A549 (cell line): ENCODE results near the gene PRSS36. TPM values are rescaled to one million over a fixed set of nuclear protein-coding genes. Genes with fewer than 3 reads are reported as not detected.

Experiments
- ATAC-seq, 2 experiments: fragments of 200-7000 bp in 1 of 2; fragments of >200 bp in 1 of 2; cut with Nextera tagmentation in 1 of 2; cut with Tn5 transposase in 1 of 2; 3 replicates each; pipeline versions ENCODE4 v1.8.0 to v1.9.1; 2018 to 2020; ENCODE audit warnings: mild to moderate bottlenecking in 1 of 2, moderate library complexity in 1 of 2
- CTCF ChIA-PET: fragments of 300-600 bp; sonication (Branson Sonifier 250); formaldehyde crosslinking; extraction: SDS; loops from one replicate; lab custom pipeline; 2021; ENCODE audit warnings: antibody characterized with exemption, inconsistent platforms; lab: Yijun Ruan, JAX
- POLR2A ChIA-PET: fragments of 350-600 bp; formaldehyde crosslinking; extraction: SDS; loops from one replicate; lab custom pipeline; 2021; ENCODE audit warnings: antibody characterized with exemption, inconsistent platforms; lab: Yijun Ruan, JAX
- DNase-seq, 2 experiments: peaks; one replicate each; pipeline versions ENCODE4 v3.0.0 to v3.0.0-alpha.2; 2011 to 2016; ENCODE audit warnings: low read depth in 1 of 2, low spot score in 1 of 2
- FAIRE-seq: peaks from 2 replicates; lab custom pipeline; 2011; peaks lifted over from hg19 to GRCh38; lab: Jason Lieb, UNC
- H3K27ac ChIP-seq, 2 experiments: fragments of >200 bp; sonication (Bioruptor Twin); formaldehyde crosslinking; 3 replicates each; pipeline ENCODE4 v1.5.1; 2016 to 2017
- H3K4me1 ChIP-seq: fragments of >200 bp; sonication (Bioruptor Twin); formaldehyde crosslinking; 3 replicates; pipeline ENCODE4 v1.6.1; 2016
- H3K4me2 ChIP-seq: fragments of >200 bp; sonication (Bioruptor Twin); formaldehyde crosslinking; 3 replicates; pipeline ENCODE4 v1.6.1; 2016
- H3K4me3 ChIP-seq: fragments of >200 bp; sonication (Bioruptor Twin); formaldehyde crosslinking; 3 replicates; pipeline ENCODE4 v1.5.1; 2016
- H3K9me3 ChIP-seq: fragments of >200 bp; sonication (Bioruptor Twin); formaldehyde crosslinking; 3 replicates; pipeline ENCODE4 v1.6.1; 2016
- EHMT2 ChIP-seq: fragments of 200-600 bp; sonication (generic); IDR thresholded peaks from 2 replicates; pipeline ENCODE4 v1.6.1; 2016; ENCODE audit warnings: antibody characterized with exemption, low read depth, mild to moderate bottlenecking, moderate library complexity
- ESRRA ChIP-seq: fragments of 150-350 bp; IDR thresholded peaks from 2 replicates; pipeline ENCODE4 v1.6.1; 2014; ENCODE audit warnings: mild to moderate bottlenecking, low read length, borderline replicate concordance
- FOSB ChIP-seq: fragments of 250-450 bp; sonication (Bioruptor Pico); IDR thresholded peaks from 2 replicates; pipeline ENCODE4 v1.5.0; 2020; ENCODE audit warnings: mild to moderate bottlenecking, moderate library complexity
- FOSL2 ChIP-seq, 2 experiments: fragments of 450-650 bp in 1 of 2; fragments of >200 bp in 1 of 2; sonication (Bioruptor Twin) in 1 of 2; formaldehyde crosslinking; IDR thresholded peaks; 2 replicates each; pipeline versions ENCODE4 v1.5.0 to v1.6.1; 2016 to 2020; ENCODE audit warnings: mild to moderate bottlenecking in 1 of 2, moderate library complexity in 1 of 2
- FOXS1 ChIP-seq: fragments of 250-450 bp; sonication (Bioruptor Pico); IDR thresholded peaks from 2 replicates; pipeline ENCODE4 v1.5.0; 2020; ENCODE audit warnings: mild to moderate bottlenecking, moderate library complexity
- JUN ChIP-seq, 2 experiments: fragments of >200 bp; sonication (Bioruptor Twin); formaldehyde crosslinking; IDR thresholded peaks; 2 replicates in 1 of 2; 3 replicates in 1 of 2; pipeline ENCODE4 v1.6.1; 2016 to 2017
- KDM5A ChIP-seq: fragments of 200-600 bp; sonication (generic); IDR thresholded peaks from 2 replicates; pipeline ENCODE4 v1.6.1; 2016; ENCODE audit warnings: antibody characterized with exemption, mild to moderate bottlenecking
- MAX ChIP-seq: IDR thresholded peaks from 2 replicates; pipeline ENCODE4 v1.6.1; 2012
- NR3C1 ChIP-seq: fragments of >200 bp; sonication (Bioruptor Twin); formaldehyde crosslinking; IDR thresholded peaks from 3 replicates; pipeline ENCODE4 v1.6.1; 2017
- PHF8 ChIP-seq: fragments of 200-600 bp; sonication (generic); IDR thresholded peaks from 2 replicates; pipeline ENCODE4 v1.6.1; 2016; ENCODE audit warnings: low read depth, mild to moderate bottlenecking, antibody characterized with exemption, moderate library complexity, borderline replicate concordance
- POLR2A ChIP-seq: IDR thresholded peaks from 2 replicates; pipeline ENCODE4 v1.6.1; 2012; ENCODE audit warnings: mild to moderate bottlenecking, low read length
- RAD21 ChIP-seq, 2 experiments: fragments of >200 bp in 1 of 2; sonication (Bioruptor Twin) in 1 of 2; formaldehyde crosslinking in 1 of 2; IDR thresholded peaks in 1 of 2; conservative IDR thresholded peaks in 1 of 2; 2 replicates in 1 of 2; 3 replicates in 1 of 2; pipeline ENCODE4 v1.6.1; 2012 to 2018; ENCODE audit warnings: inconsistent platforms in 1 of 2
- RCOR1 ChIP-seq: fragments of 150-350 bp; IDR thresholded peaks from 2 replicates; pipeline ENCODE4 v1.6.1; 2014; ENCODE audit warnings: antibody characterized with exemption, low read length, low read depth
- TFCP2L1 ChIP-seq: fragments of 250-450 bp; sonication (Bioruptor Pico); IDR thresholded peaks from 2 replicates; pipeline ENCODE4 v1.5.0; 2021; ENCODE audit warnings: mild to moderate bottlenecking
- ZC3H11A ChIP-seq: fragments of 450-650 bp; IDR thresholded peaks from 2 replicates; pipeline ENCODE4 v1.6.1; 2014; ENCODE audit warnings: antibody characterized with exemption, mild to moderate bottlenecking
- ZFP36 ChIP-seq: fragments of 450-650 bp; IDR thresholded peaks from 2 replicates; pipeline ENCODE4 v1.6.1; 2014; ENCODE audit warnings: borderline replicate concordance; ENCODE audit not compliant: partially characterized antibody
- ZNF302 ChIP-seq: fragments of 250-450 bp; sonication (Bioruptor Pico); IDR thresholded peaks from 2 replicates; pipeline ENCODE4 v1.9.0; 2021; ENCODE audit warnings: inconsistent platforms, mild to moderate bottlenecking, moderate library complexity
- WGBS: methylation state at CpG from one replicate; pipeline ENCODE4 v1.1.6; 2017; ENCODE audit errors: missing lambda C conversion rate; 5-methylcytosine and 5-hydroxymethylcytosine counted together
- polyA plus RNA-seq, 4 experiments: library from polyadenylated mRNA; depleted of rRNA in 3 of 4; stranded (reverse); fragments of >200 nt; fragmentation: RNase III in 1 of 4; extraction: RNeasy Plus Mini Kit Qiagen cat#74134 plus additional on column Dnase treatment in 1 of 4; gene quantifications; 2 replicates in 3 of 4; 3 replicates in 1 of 4; pipeline ENCODE4 v1.2.3, GENCODE V29; 2011 to 2017
- TF ChIP-seq, protein P1 (sequence below): fragments of >200 bp; sonication (Bioruptor Twin); formaldehyde crosslinking; IDR thresholded peaks from 3 replicates; pipeline ENCODE4 v1.6.1; 2016

PRSS36 gene
- polyA plus RNA-seq, 2 of the 4 experiments (the other 2 are of a cell fraction): 0.41 to 0.75 TPM

GRCh38 chr16:31117384-31118222 is 32.3 kb downstream of the PRSS36 start, which contains the start of gene KAT8:
Gene KAT8 (plus strand): TSS chr16:31117664. CDS start chr16:31117682, 18 bp downstream.
- peak; percentile 51 for FAIRE-seq

GRCh38 chr16:31114468-31114867 is 35.4 kb downstream of the PRSS36 start:
- H3K27ac ChIP-seq: no peak overlapping the region
- TF ChIP-seq FOXS1 (no peak), RCOR1 (no peak), ZNF302 (CRISPR knock-in tag) (no peak), PHF8 (no peak), ZFP36 (no peak)
- TF ChIP-seq, protein P1, sequence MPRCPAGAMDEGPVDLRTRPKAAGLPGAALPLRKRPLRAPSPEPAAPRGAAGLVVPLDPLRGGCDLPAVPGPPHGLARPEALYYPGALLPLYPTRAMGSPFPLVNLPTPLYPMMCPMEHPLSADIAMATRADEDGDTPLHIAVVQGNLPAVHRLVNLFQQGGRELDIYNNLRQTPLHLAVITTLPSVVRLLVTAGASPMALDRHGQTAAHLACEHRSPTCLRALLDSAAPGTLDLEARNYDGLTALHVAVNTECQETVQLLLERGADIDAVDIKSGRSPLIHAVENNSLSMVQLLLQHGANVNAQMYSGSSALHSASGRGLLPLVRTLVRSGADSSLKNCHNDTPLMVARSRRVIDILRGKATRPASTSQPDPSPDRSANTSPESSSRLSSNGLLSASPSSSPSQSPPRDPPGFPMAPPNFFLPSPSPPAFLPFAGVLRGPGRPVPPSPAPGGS: no peak
- CTCF ChIA-PET: interaction anchor here (0.6 to 20.3 kb wide), 2 partner anchors 18 to 28 kb away, joined by 3 to 166 read pairs; no protein-coding TSS in a partner anchor
- H3K4me3 ChIP-seq: no peak overlapping the region
- no peak for FAIRE-seq
- no peak for ATAC-seq
- no peaks in the 10 kb centered on the region for H3K9me3 ChIP-seq
- DNase-seq: no peak
- no peak overlapping the region for H3K4me2 ChIP-seq
- POLR2A ChIA-PET: no interaction called here
- 82% methylated on average over 8 of the region's 8 CpGs for WGBS
- H3K4me1 ChIP-seq: peaks cover 17% of the 10 kb centered on the region

More at GRCh38 chr16:31117384-31118222, 32.3 kb downstream of the PRSS36 start, which contains the start of gene KAT8:
- Histone ChIP-seq H3K4me1 (peaks cover 17% of the 10 kb centered on the region), H3K27ac (peak within 1 kb of the TSS; percentile 91 to 93), H3K4me2 (peak within 1 kb of the TSS; percentile 88), H3K9me3 (no peaks in the 10 kb centered on the region), H3K4me3 (peak within 1 kb of the TSS; percentile 57)
- WGBS: 2% methylated on average over 31 of the region's 68 CpGs
- CTCF ChIA-PET: interaction anchor here (0.6 to 20.3 kb wide), 7 partner anchors 11 to 216 kb away, joined by 3 to 166 read pairs (median 3); no protein-coding TSS in a partner anchor
- POLR2A ChIA-PET: interaction anchor here (0.5 to 2.0 kb wide), 35 partner anchors 9 to 958 kb away, joined by 3 to 73 read pairs (median 4); partner anchors contain the start of genes ARMC5, BCKDK, FUS and PRSS8
- ATAC-seq: peak; percentile 96 to 97
- DNase-seq: peak; percentile 96 to 98
- TF ChIP-seq POLR2A (peak; percentile 65), ESRRA (no peak), ZC3H11A (peak; percentile 97), JUN (IDR thresholded peaks at IDR 0.05) (peak; percentile 85 to 94; a peak in 4 of 5 replicates), NR3C1 (no peak), FOSL2 (IDR thresholded peaks at IDR 0.05) (no peak), FOSL2 (CRISPR knock-in tag; IDR thresholded peaks at IDR 0.05) (peak; percentile 2; the same call in 1 of the 2 replicates), MAX (peak; percentile 67), RAD21 (conservative IDR thresholded peaks at IDR 0.05 in 1 of 2, IDR thresholded peaks at IDR 0.05 in 1 of 2) (0 out of 5 replicates have a peak, but pooled peaks of 1 of the 2 experiments have one; percentile 20), FOSB (0 out of 2 replicates have a peak, but pooled peaks have one; percentile 41), PHF8 (peak; percentile 88), EHMT2 (no peak), KDM5A (peak; percentile 88), TFCP2L1 (CRISPR knock-in tag) (no peak)
- TF ChIP-seq, protein P1: 0 out of 3 replicates have a peak, but pooled peaks have one; percentile 55
